Brain microvascular endothelial cell (primary cell): ENCODE measurements around the gene PKNOX2.

Source experiments
- DNase-seq: peaks from one replicate; pipeline ENCODE4 v3.0.0-alpha.2; 2020
- H3K27ac ChIP-seq: fragments of 250-450 bp; sonication (Bioruptor Pico); 2 replicates; pipeline ENCODE4 v1.5.1; 2020; ENCODE audit warnings: mild to moderate bottlenecking, moderate library complexity
- H3K27me3 ChIP-seq: fragments of 250-450 bp; sonication (Bioruptor Pico); replicated peaks from 2 replicates; pipeline ENCODE4 v1.5.1; 2020; ENCODE audit warnings: mild to moderate bottlenecking
- H3K36me3 ChIP-seq: fragments of 250-450 bp; sonication (Bioruptor Pico); replicated peaks from 2 replicates; pipeline ENCODE4 v1.5.1; 2020; ENCODE audit warnings: mild to moderate bottlenecking
- H3K4me3 ChIP-seq: 2 replicates; pipeline ENCODE4 v1.5.1; 2011; ENCODE audit warnings: low read depth, mild to moderate bottlenecking, control low read depth, low read length, moderate library complexity
- CTCF ChIP-seq: IDR thresholded peaks from 2 replicates; pipeline ENCODE4 v1.5.1; 2011; ENCODE audit warnings: low read depth, mild to moderate bottlenecking, moderate library complexity, low read length, control low read depth, inconsistent platforms; ENCODE audit errors: missing control alignments
- in situ Hi-C: cut with HindIII; loops from 2 replicates; pipeline ENCODE4 v1.10.0; 2017; ENCODE audit warnings: low sequenced_read_pairs, low pct_ligation_motif_present

PKNOX2 gene

GRCh38 chr11:125435461-125436238 is 271.1 kb downstream of the PKNOX2 start:
- DNase-seq: no peak
- in situ Hi-C loops: no loop called here
- Histone ChIP-seq H3K4me3 (no peak overlapping the region), H3K36me3 (no peaks in the 10 kb centered on the region), H3K27me3 (no peaks in the 10 kb centered on the region), H3K27ac (no peak overlapping the region)
- no peak for TF ChIP-seq CTCF

GRCh38 chr11:125441648-125442410 is 277.3 kb downstream of the PKNOX2 start:
- Histone ChIP-seq H3K27ac (no peak overlapping the region), H3K4me3 (no peak overlapping the region), H3K36me3 (no peaks in the 10 kb centered on the region), H3K27me3 (peaks cover 2% of the 10 kb centered on the region)
- in situ Hi-C loops: no loop called here
- no peak for TF ChIP-seq CTCF
- no peak for DNase-seq

- Histone ChIP-seq H3K27ac (no peak overlapping the region), H3K4me3 (no peak overlapping the region), H3K27me3 (peaks cover 2% of the 10 kb centered on the region), H3K36me3 (no peaks in the 10 kb centered on the region)
- no peak for TF ChIP-seq CTCF
- in situ Hi-C loops: no loop called here
- no peak for DNase-seq
These were observed 278.4 kb downstream of the PKNOX2 start for GRCh38 chr11:125442946-125443345.

- no peak for TF ChIP-seq CTCF
- in situ Hi-C loops: no loop called here
- Histone ChIP-seq H3K27me3 (peaks cover 2% of the 10 kb centered on the region), H3K27ac (no peak overlapping the region), H3K36me3 (no peaks in the 10 kb centered on the region), H3K4me3 (no peak overlapping the region)
- no peak for DNase-seq
These were observed 279.3 kb downstream of the PKNOX2 start for GRCh38 chr11:125443767-125444311.

- DNase-seq: no peak
- H3K27ac ChIP-seq: no peak overlapping the region
- no peak for TF ChIP-seq CTCF
- in situ Hi-C loops: no loop called here
- no peaks in the 10 kb centered on the region for H3K36me3 ChIP-seq
- peaks cover 1% of the 10 kb centered on the region for H3K27me3 ChIP-seq
- H3K4me3 ChIP-seq: no peak overlapping the region
These were observed 281.2 kb downstream of the PKNOX2 start for GRCh38 chr11:125445731-125446130.
